Cardiac muscle cell (in vitro differentiated cells and primary cell): ENCODE data around the gene CLMN. TPM values are rescaled to one million over a fixed set of nuclear protein-coding genes. Genes with fewer than 3 reads are reported as not detected.

Experiments used
- DNase-seq, 2 donors: peaks; one replicate each; pipeline versions ENCODE4 v3.0.0 to v3.0.0-alpha.2; 2010 to 2017; ENCODE audit warnings: low read depth in 1 of 2, low spot score in 1 of 2
- H3K27ac ChIP-seq: fragments of 200-600 bp; sonication (generic); 2 replicates; pipeline ENCODE4 v1.5.1; 2016
- H3K27me3 ChIP-seq: fragments of 200-600 bp; sonication (generic); 2 replicates; pipeline ENCODE4 v1.6.0; 2016; ENCODE audit warnings: control low read depth
- H3K36me3 ChIP-seq: fragments of 200-600 bp; sonication (generic); 2 replicates; pipeline ENCODE4 v1.5.1; 2016; ENCODE audit warnings: control low read depth
- H3K4me1 ChIP-seq: fragments of 200-600 bp; sonication (generic); 2 replicates; pipeline ENCODE4 v1.8.1; 2017; ENCODE audit warnings: low read depth, mild to moderate bottlenecking, mixed run types
- H3K4me3 ChIP-seq: fragments of 200-600 bp; sonication (generic); 2 replicates; pipeline ENCODE4 v1.5.1; 2016; ENCODE audit warnings: mild to moderate bottlenecking
- H3K9me3 ChIP-seq: fragments of 200-600 bp; sonication (generic); 2 replicates; pipeline ENCODE4 v1.5.1; 2017; ENCODE audit warnings: low read depth, mild to moderate bottlenecking, control low read depth
- polyA plus RNA-seq: library from polyadenylated mRNA; unstranded; fragments of >200 nt; fragmentation: Nextera tagmentation; extraction: Ambion mirVana; gene quantifications from 2 replicates; pipeline ENCODE4 v1.2.1, GENCODE V29; 2016
- total RNA-seq: library from RNA; depleted of rRNA; stranded (reverse); fragments of >200 nt; gene quantifications from 2 replicates; pipeline ENCODE4 v1.2.3, GENCODE V29; 2016
- TF ChIP-seq, protein P1 (sequence below): IDR thresholded peaks from 2 replicates; pipeline ENCODE4 v1.5.1; 2012; ENCODE audit warnings: low read depth, mild to moderate bottlenecking, low read length

Gene CLMN
- total and polyA plus RNA-seq, 2 experiments from 2014 or later, result 0.98 to 1.3 TPM

DNA sequence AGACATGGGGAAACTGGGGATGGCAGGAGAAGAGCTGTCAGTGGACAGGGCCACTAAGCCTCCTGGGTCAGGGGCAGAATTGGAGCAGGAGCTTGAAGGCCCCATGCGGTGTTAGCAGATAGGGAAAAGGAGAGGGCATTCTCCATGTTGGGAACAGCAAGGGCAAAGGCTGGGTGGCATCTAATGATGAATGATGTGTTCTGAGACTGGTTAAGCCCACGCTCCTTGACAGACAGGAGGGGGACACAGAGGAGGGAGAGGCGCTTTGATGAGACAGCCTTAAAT lies 63.0 kb downstream of the CLMN start:
- no peaks in the 10 kb centered on the region for H3K36me3 ChIP-seq
- no peaks in the 10 kb centered on the region for H3K9me3 ChIP-seq
- TF ChIP-seq, protein P1, sequence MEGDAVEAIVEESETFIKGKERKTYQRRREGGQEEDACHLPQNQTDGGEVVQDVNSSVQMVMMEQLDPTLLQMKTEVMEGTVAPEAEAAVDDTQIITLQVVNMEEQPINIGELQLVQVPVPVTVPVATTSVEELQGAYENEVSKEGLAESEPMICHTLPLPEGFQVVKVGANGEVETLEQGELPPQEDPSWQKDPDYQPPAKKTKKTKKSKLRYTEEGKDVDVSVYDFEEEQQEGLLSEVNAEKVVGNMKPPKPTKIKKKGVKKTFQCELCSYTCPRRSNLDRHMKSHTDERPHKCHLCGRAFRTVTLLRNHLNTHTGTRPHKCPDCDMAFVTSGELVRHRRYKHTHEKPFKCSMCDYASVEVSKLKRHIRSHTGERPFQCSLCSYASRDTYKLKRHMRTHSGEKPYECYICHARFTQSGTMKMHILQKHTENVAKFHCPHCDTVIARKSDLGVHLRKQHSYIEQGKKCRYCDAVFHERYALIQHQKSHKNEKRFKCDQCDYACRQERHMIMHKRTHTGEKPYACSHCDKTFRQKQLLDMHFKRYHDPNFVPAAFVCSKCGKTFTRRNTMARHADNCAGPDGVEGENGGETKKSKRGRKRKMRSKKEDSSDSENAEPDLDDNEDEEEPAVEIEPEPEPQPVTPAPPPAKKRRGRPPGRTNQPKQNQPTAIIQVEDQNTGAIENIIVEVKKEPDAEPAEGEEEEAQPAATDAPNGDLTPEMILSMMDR, result no peak
- DNase-seq, result no peak
- peaks cover 16% of the 10 kb centered on the region for H3K4me1 ChIP-seq
- H3K27me3 ChIP-seq, result peaks cover 11% of the 10 kb centered on the region
- no peak overlapping the region for H3K4me3 ChIP-seq
- no peak overlapping the region for H3K27ac ChIP-seq

DNA sequence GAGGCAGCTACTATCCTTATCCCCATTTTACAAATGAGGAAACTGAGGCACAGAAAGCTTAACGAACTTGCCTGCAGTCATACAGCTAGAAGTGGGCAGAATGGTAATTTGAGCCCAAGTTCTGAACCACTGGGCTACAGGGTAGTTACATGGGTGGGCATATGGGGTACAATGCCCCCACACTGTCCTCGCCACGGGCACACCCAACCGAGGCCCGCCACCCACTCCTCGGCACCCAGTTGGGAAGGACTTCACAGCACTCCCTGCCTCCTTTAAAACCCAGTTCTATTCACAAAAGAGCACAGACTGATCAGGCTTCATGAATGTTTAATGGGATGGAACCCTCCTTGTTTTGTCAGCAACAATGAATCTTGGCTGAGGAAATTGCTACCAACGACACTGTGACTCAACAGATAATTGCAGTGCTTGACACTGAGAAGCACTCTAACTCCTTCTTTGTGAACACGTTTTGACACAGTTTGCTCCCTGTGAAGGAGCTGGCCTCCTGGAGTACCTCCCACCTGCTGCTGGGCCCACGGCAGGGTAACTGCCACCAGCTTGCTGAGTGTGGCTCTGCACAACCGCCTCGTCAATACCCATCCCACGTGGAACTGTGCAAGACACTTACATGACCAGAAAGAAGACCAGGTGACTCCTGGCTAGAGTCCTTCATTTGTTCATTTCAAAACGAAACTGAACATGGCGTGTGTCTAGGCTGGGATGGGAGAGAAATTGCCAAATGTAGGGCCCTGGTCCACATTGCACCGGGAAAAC lies 63.5 kb downstream of the CLMN start:
- Histone ChIP-seq H3K27ac (no peak overlapping the region), H3K36me3 (no peaks in the 10 kb centered on the region), H3K27me3 (peaks cover 16% of the 10 kb centered on the region), H3K4me1 (peaks cover 11% of the 10 kb centered on the region), H3K4me3 (no peak overlapping the region), H3K9me3 (no peaks in the 10 kb centered on the region)
- TF ChIP-seq, protein P1, result no peak
- no peak for DNase-seq

DNA sequence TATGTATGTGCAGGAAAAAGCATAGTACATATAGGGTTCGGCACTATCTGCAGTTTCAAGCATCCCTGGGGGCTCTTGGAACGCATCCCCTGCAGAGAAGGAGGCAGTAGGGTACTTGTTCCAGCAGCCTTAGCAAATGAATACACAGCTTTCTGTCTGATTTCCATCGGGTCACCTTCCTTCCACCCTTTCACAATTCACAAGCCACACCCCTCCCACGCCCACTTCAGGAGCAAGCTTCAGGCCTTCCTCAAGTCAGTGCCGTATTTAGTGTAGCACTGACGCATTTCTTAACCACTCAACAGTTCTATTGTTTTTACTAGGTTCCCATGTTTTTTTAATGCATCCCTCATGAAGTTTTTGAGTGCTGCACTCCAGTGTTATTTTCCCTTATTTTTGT lies 64.2 kb downstream of the CLMN start:
- TF ChIP-seq, protein P1, result no peak
- peaks cover 6% of the 10 kb centered on the region for H3K4me1 ChIP-seq
- H3K36me3 ChIP-seq, result no peaks in the 10 kb centered on the region
- H3K27ac ChIP-seq, result no peak overlapping the region
- H3K9me3 ChIP-seq, result no peaks in the 10 kb centered on the region
- peak; percentile 57 to 81 for DNase-seq
- H3K27me3 ChIP-seq, result peaks cover 22% of the 10 kb centered on the region
- no peak overlapping the region for H3K4me3 ChIP-seq

DNA sequence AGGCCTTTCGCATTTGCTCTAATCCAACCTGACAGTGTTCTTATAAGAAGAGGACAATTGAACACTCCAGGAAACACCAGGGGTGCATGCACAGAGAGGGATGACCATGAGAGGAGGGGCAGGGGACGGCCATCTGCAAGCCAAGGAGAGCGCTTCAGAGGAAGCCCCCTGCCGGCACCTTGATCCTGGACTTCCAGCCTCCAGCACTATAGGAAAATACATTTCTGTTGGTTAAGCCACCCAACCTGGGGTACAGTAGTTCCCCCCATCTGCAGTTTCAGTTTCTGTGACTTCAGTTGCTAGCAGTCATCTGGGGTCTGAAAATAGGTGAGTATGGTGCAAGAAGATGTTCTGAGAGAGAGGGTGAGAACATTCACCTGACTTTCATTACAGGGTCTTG lies 64.7 kb downstream of the CLMN start:
- H3K27me3 ChIP-seq, result peaks cover 26% of the 10 kb centered on the region
- no peaks in the 10 kb centered on the region for H3K9me3 ChIP-seq
- no peak overlapping the region for H3K4me3 ChIP-seq
- H3K27ac ChIP-seq, result no peak overlapping the region
- H3K36me3 ChIP-seq, result no peaks in the 10 kb centered on the region
- no peak for DNase-seq
- TF ChIP-seq, protein P1, result no peak
- peaks cover 7% of the 10 kb centered on the region for H3K4me1 ChIP-seq

DNA sequence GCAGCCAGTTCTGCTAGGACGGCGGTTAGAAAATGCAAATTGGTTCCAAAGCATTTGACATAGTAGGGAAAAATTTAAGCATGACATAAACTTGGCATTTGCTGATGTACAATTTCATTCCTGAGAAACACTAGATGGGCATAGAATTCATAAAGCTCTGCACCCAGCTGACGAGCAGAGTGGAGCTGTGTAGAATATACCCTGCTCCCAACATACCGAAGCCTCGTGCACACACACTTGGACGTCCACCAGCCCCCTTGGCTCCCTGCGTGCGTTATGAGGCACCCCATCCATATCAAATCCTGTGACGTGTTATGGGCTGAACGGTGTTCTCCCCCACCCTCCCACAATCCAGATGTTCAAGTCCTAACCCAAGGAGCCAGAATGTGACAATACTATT lies 65.4 kb downstream of the CLMN start:
- Histone ChIP-seq H3K27me3 (peaks cover 30% of the 10 kb centered on the region), H3K4me3 (no peak overlapping the region), H3K36me3 (no peaks in the 10 kb centered on the region), H3K27ac (no peak overlapping the region), H3K4me1 (peaks cover 14% of the 10 kb centered on the region), H3K9me3 (no peaks in the 10 kb centered on the region)
- peak in 1 of 2 donors; percentile 46 for DNase-seq
- TF ChIP-seq, protein P1, result no peak
